ENCODE measurements around the gene CUTA.

Gene CUTA

DNA sequence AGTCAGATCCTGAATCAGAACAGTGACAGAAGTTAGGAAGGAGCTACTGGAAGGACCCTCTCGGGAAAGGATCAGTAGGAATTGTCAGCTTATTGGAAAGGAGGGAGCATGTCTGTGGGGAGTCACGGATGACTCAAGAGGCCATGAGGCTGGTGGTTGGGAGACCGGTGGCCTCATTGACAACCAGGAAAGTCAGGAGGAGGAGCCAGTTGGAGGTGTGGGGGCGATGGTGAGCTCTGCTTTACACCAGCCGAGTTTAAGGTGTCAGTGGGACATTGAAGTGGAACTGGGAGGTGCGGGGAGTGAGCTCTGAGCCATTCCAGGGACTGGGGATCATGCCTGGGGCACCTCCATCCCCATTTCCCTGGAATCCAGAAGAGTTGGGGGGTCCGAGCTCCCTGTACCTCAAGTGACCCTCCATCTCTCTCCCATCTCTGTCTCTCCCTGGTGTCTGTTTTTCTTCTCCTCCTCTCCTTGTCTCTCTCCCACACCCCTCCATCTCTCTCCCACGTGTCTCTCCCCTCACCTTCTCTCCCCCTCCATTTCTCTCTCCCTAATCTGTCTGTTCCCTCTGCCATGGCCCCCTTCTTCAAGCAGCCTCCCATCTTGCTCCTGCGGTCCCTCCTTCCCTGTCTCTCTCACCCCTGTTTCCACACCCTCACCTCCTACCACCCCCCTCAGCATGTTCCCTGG, 22.2 kb upstream of the CUTA start:
- DNase-seq (ENCODE audit: low read depth), result no peak

DNA sequence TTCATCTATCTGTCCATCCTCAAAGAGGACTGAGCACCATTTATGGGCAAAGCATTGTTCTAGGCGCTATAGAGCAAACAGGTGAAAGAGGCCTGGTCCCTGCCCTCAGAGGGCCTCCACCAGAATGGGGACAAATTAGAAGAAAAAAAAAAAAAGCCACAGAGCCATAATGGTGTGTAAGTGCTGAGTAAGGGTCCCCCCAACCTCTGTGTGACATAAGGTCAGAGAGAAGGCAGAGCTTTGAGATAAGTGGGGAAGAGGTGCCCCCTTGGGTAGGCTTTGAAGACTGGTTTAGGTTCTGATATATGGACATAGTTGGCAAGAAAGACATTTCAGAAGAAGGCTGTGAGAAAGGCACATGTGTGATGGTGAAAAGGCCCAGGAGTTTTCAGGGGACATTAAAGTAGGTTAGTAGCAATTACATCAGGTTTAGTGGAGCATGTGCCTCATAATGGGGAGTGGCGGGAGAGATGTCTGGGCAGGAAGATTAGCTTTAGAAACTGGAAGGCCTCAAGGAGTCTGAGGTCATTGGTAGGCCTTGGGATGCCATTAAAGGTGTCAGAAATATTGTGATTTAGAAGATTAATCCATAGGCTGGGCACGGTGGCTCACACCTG, 21.2 kb upstream of the CUTA start:
- no peak for DNase-seq (ENCODE audit: low read depth)

DNA sequence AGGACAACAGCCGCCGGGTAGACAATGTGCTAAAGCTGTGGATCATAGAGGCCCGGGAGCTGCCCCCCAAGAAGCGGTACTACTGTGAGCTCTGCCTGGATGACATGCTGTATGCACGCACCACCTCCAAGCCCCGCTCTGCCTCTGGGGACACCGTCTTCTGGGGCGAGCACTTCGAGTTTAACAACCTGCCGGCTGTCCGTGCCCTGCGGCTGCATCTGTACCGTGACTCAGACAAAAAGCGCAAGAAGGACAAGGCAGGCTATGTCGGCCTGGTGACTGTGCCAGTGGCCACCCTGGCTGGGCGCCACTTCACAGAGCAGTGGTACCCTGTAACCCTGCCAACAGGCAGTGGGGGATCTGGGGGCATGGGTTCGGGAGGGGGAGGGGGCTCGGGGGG, 19.8 kb upstream of the CUTA start:
- no peak for DNase-seq (ENCODE audit: low read depth)

DNA sequence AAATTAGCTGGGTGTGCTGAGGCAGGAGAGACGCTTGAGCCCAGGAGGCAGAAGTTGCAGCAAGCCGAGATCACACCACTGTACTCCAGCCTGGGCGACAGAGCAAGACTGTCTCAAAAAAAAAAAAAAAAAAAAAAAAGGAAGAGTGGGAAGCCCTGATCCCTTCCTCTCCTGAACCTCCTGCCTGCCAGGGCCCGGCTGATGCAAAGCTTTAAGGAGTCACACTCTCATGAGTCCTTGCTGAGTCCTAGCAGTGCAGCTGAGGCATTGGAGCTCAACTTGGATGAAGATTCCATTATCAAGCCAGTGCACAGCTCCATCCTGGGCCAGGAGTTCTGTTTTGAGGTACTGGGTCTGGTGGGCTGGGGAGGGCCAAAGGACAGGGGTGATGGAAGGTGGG, 17.1 kb upstream of the CUTA start:
- no peak for DNase-seq (ENCODE audit: low read depth)

DNA sequence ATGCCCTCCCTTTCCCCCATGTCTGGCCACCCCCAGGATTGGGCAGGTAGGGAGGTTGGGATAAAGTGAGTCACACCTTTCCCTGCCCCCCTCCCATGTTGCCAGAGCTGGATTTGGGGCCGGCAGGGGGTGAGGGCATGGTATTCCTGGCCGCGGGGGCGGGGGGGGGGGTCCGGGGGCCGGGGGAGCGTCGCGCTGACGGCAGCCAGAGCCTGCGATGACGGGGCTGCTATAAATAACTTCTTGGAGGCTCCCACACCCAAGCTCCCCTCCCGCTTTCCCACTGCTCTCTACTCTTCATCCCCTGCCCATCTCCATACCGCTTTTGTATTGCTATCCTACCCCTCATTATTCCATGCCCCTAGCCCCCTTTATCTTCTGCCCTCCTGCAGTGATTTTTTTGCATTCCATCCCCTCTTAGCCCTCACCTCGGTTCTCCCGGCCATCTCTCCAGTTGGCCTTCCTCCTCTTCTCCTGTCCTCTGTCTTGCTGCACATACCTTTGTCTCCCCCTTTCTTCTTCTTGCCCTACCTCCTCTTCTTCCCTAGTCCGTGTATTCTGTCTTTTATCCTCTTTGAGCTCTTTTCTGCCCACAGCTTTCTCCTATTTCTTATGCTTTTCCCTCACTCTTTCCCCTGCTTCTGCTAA, 15.8 kb upstream of the CUTA start:
- DNase-seq (ENCODE audit: low read depth), result no peak

DNA sequence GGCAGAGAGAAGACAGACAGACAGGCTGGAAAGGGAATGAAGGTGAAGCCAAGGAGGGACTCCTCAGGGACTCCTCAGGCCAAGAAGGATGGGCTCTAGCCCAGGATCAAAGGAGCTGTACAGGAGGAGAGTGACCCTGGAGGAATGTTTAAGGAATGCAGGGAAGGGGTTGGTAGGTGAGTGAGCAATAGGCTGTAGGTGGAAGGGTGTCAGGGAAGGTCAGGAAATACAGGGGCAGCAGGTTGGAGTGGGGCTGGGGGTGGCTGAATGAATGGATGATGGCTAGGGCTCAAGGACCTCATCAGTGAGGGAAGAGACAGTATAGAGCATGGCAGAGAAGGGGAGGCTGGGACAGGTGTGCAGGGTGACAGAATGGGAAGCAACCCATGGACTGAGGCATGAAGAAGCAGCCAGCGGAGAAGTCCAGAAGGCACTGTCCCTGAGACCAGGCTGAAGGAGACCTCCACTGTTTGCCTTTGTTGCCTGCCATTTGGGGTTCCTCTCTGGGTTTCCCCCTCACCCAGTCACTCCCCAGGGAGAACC, 15.2 kb upstream of the CUTA start:
- no peak for DNase-seq (ENCODE audit: low read depth)

DNA sequence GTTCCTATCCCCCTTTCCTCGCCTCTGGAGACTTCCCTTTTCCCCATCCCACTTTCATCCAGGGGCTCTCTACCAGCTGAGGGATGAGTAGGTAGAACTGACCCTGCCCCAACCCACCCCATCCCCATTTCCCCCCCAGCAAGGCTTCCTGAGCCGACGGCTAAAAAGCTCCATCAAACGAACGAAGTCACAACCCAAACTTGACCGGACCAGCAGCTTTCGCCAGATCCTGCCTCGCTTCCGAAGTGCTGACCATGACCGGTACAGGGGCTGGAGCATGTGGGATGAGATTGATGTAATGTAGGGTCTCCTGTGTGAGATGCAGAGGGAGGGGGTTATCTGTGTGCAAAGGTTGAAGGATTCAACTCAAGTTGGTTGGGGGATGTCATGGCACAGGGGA, 14.6 kb upstream of the CUTA start:
- DNase-seq (ENCODE audit: low read depth), result no peak

DNA sequence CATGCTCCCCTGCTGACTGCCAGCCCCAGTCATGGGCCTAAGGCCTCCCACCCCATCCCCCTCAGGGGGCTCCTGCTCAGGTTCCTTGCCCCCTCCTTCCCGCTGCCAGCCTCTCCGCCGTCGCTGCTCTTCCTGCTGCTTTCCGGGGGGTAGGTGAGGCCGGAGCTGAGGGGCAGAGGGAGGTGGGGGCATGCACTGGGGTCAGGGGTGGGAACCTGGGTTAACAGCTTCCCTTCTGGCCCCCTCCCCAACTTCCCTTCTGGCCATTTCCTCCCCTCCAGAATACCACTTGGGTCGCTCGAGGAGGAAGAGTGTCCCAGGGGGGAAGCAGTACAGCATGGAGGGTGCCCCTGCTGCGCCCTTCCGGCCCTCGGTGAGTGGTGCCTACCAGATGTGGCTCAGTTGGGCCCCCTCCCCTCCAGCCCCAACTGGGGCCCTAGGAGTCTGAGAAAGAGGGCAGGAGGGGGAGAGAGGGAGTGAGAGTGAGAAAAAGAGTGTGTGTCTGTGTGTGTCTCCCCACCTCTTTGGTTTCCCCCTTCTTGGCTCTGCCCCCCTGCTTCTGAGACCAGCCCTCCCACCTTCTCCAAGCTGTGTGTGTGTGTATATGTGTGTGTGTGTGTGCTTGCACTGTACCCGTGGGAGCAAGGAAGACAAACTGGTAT, 14.1 kb upstream of the CUTA start:
- DNase-seq (ENCODE audit: low read depth), result no peak

DNA sequence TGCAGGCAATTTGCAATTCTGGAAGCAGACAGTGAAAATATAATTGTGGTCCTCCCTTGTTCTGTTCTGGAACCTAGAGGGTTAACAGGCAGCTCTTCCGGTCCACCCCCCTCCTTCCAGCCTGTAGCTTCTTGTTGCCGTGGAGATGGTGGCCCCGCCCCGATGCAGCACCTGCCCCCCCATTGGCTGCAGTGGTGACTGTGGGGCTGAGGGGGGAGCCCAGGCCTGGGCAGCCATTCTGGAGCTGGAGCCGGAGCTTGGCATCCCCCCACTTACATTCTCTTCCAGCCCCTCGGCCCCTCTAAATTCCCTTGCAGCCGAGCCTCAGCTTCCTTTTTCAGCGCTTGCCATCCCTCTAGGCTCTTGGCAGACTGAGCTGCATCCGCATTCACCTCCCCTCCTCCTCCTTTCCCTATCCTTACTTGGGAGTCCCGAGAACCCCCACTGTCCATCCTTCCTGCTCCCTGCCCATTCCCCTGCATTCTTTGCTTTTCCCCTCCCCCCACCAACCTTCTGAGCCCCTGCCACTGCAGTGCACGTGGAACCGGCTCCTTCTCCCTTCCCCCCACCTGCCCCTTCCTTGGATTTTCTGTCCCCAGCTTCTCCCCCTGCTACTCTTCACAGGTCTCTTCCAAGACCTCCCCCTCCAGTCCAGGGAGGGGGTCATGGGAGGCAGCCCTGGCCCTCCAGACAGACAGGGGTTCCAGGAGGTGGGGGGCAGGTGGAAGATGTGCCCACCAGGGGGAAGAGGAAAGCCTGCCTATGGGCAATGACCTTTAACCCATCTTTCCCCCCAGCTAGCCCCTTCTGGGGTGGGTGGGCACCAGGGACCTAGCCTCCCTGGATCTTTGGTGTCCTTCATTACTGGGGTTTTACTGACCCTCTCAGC, 13.3 kb upstream of the CUTA start:
- DNase-seq (ENCODE audit: low read depth), result no peak

DNA sequence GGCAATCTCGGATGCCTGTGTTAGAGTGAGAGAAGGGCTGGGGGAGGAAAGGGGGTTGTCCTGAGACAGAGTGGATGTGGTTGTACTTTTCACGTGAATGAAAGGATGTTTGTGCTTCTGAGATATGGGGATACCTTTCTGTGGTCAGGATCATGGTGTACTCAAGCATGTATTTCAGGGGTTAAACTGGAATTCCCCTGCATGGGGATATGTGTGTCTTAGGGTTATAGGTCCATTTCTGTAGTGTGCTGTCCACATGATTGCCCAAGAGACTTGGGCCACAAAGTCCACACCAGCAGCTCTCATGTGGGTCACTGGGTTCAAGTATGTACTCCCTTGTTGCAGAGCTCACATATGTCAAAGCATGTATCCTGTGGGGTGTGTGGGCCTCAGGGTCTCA, 12.4 kb upstream of the CUTA start:
- DNase-seq (ENCODE audit: low read depth), result no peak

DNA sequence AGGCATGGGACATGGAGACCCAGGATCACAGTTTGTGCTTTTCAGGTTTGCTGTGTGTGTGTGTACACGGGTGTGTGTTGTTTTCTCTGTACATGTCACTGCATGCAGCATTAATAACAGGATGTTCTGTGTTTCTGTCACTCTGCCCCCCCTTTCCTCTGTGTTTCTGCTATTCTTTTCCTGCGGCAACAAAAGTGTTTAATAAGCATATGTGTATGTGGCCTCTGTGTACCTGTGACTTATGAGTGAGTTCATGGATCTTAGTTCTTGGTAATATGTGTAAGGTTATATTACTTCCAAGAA, 11.8 kb upstream of the CUTA start:
- no peak for DNase-seq (ENCODE audit: low read depth)

DNA sequence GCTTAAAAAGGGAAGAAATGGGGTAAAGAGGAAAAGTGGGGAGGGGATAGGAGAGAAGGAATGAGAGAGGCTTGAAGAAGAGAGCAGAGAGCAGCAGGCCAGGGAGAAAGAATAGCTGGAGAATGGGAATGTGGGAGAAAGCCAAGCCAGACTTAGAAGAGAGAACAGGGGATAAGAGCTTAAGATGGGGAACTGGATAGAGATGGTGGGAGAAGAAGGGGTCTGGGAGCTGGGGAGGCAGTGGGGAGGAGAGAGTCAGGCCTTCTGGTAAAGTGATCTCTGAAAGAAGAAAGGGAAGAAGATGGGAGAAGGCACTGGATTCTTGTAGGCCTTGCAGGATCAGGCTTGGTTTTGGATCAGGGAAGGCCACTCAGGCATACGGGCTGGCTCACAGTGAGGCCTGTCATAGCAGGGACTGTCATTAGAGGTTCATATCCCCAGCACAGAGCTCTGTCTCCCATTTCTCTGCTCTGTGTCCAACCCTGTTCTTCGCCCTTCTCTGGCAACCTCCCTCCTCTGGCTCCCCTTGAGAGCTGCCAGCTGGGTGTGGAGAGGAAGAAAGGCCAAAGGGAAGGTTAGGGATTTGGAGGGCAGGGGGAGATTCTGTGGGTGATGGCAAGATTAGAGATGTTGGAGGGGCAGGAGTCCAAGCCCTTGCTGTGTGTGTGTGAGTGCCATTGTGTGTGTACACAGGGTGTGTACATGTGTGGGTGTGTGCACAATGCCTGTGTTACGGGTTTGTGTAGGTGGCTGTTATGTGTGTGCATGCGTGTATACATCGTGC, 11.3 kb upstream of the CUTA start:
- no peak for DNase-seq (ENCODE audit: low read depth)

DNA sequence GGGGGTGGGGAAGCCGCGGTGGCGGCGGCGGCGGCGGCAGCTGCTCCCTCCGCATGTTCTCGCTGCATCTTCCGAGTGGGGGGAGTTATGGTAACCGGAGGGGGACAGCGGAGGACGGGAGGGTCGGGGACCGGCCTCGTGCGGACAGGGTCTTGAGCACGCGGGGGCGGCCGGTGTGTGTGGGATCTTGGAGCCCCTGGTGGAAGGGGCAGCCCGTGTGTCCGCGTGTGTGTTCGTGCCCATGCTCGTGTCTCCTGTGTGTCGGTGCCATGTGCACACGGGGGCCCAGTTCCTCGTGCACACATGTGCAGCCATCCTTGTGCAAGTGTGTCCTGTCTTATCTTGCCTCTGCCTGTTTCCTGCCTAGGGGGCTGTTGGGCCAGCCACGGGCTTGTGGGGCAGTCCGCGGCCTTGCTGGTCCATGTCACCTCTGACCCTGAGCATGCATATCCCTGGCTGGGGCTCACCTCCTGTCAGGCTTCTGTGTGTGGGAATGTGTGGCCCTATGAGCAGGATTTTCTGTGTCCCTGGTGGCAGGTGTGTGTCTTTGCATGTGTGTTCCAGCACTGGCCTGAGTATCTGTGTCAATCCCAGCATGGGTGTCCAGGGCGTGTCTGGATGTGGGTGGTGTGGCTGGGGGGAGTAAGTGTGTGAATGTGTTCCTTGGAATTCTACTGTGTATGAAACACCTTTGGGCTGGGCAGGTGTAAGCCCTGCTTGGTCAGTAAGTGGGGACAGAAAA, 10.5 kb upstream of the CUTA start:
- DNase-seq (ENCODE audit: low read depth), result no peak

DNA sequence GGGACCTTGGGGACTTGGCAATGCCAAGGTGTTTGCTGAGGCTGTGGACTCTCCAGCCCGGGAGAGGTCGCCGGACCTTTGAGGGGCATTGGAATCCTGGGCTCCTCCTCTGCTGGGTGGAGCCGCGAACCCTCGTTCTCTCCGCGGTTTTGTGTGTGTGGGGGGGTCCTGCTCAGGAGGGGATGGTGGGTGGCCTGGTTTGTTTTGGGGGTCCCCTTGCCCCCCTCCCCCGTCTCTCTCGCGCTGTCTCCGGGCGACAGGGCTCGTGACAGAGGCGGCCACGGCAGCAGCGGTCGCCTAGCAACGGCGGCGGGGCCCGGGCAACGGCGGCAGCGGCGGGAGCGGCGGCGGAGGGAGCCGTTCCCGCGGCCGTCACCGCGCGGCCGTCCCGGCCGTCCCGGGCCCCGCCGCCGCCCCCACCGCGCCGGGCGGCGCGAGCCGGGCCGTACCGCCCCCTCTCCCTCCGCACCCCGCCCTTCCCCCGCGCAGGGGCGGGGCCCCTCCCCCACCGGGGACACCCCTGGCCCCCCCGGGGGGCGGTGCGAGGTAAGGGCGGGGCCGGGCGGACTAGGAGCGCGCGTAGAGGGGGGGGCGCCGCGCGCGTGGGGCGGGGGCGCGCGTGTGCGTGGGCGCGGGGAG, 9.8 kb upstream of the CUTA start:
- DNase-seq (ENCODE audit: low read depth), result no peak

DNA sequence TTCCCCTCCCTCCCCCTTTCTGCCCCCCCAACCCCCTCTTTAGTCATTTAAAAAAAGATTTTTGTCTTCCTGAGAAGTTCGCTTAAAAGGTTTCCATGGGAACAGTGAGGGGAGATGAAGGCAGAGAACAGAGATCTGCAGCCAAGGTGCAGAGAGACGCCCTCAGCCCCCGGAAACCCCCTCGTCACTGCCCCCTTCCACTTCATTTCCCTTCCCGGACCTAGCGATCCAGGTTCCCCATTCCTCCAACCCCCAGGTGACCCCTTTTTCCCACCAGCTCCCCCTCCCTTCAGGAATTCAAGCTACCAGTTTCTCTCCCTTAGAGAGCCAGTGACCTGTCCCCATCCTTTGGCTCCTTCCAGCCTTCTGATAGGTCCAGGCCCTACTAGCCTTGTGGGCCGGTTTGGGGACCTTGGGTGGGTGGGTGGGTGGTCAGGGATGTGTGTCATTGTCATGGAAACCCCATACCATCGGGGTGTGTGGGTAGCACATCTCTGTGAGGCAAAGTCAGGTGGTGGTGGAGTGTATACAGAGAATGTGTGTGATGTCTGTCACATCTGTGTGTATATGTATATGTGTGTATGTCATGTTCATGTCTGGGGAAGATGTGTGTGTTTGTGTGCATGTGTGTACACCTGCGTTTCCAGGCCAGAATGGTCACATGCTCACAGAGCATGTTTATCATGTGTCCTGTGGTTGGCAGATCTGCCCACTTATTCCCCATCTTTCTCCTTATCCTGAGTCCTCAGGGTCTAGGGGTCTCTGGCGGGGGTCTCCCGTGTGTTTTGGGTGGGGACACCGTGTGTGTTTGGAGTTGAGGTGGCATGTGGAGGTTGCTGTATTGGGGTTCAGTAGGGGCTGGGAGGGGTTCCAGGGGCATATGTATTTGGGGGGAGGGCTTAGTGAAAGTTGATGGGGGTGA, 8.9 kb upstream of the CUTA start:
- DNase-seq (ENCODE audit: low read depth), result no peak

DNA sequence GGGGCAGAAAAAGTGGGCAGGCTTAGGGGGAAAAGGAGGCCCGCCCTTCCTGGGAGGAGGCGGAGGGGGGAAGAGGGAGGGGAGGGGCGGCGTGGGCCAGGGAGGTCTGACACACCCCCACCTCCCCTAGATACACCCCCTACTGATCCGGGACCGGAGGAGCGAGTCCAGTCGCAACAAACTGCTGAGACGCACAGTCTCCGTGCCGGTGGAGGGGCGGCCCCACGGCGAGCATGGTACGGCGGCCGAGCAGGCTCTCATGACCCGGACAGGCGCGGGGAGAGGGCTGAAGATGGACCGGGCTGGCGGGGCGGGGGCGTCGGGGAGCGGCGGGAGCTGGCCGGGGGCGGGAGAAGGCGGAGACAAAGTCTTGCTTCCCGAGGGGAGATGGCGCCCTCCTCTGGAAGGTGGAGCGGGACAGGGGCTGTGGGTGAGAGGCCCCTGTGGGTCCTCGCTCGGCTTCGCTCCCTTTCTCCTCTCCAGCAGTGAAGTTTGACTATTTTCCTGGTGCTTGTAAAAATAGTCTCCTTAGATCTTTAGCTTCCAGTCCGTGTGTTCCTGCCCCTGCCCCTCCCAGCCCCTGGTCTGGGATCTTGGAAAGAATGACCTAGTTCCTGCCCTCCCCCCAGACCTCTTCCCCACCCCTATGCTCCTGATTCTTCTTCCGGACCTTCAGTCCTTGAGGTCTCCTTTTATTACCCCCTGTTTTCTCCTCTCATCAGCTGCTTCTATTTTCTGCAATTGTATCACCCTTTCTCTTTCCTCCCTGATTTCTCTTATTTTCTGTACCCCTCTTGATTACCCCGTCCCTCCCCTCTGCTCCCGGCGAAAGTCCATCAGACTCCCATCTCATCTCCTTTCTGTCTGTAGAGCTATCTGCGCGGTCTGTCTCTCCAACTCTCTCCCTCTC, 8.0 kb upstream of the CUTA start:
- DNase-seq (ENCODE audit: low read depth), result no peak

DNA sequence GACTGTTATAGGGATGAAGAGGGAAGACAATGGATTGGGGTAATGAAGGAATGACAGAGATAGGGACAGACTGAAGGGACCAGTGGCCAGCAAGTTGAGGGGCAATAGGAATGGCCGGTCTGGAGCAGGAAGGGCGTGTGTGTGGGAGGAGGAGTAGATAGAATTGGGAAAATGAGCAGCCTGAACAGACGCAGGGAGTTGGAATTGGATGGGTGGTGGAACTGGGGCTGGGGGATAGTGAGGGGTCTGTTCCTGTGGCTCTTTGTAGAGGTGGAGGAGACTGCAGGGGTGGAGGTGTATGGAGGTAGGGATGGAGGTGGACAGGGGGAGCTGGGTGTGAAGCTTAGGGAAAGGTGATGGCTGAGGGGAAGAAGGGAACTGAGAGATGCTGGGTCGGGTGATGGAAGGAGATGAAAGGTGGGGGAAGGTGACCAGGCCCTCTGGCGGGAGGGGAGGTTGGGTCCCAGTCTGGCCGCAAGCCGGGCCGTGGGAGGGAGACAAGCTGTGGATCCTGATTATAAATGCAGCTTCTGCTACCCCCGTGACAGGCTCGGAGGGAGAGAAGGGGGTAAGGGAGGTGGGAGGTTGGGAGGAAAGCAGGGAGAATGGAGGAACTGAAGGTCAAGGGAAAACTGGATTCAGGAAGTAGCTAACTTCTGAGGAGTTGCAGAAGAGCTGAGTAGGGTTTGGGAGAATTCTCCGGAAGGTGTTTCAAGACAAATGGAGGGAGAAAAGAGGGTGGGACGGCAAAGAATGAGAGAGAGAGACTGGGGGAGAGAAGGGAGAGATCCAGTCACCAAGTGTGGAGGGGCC, 7.2 kb upstream of the CUTA start:
- DNase-seq (ENCODE audit: low read depth), result no peak
